K562 (cell line): ENCODE data around the gene TSSK6. TPM values are rescaled to one million over a fixed set of nuclear protein-coding genes. Genes with fewer than 3 reads are reported as not detected.
A peak's percentile ranks its signal among the peaks of the same experiment; 100 is the strongest.

Source experiments
- CCNT2 ChIP-seq: IDR thresholded peaks from 2 replicates; pipeline ENCODE4 v1.6.1; 2011; ENCODE audit warnings: borderline replicate concordance, low read depth, mild to moderate bottlenecking, moderate library complexity, mixed read lengths, low read length; ENCODE audit not compliant: insufficient read length; ENCODE audit errors: extremely low read depth
- CHD4 ChIP-seq: fragments of 200-600 bp; sonication (generic); IDR thresholded peaks from 3 replicates; pipeline ENCODE4 v1.6.1; 2012; ENCODE audit warnings: low read depth, mild to moderate bottlenecking, mixed read lengths, low read length, inconsistent platforms; ENCODE audit not compliant: insufficient read depth, insufficient replicate concordance, poor library complexity, severe bottlenecking
- EP400 ChIP-seq: fragments of 450-650 bp; IDR thresholded peaks from 2 replicates; pipeline ENCODE4 v1.6.1; 2017; ENCODE audit warnings: antibody characterized with exemption, mild to moderate bottlenecking, moderate library complexity
- ETS1 ChIP-seq: conservative IDR thresholded peaks from 2 replicates; pipeline ENCODE4 v1.6.1; 2011; ENCODE audit warnings: low read depth, mild to moderate bottlenecking, low read length; ENCODE audit not compliant: control insufficient read depth
- FOS ChIP-seq: IDR thresholded peaks from 3 replicates; pipeline ENCODE4 v1.6.1; 2011; ENCODE audit not compliant: insufficient read length; ENCODE audit errors: extremely low read depth
- GTF3C2 ChIP-seq: IDR thresholded peaks from 3 replicates; pipeline ENCODE4 v1.6.1; 2011; ENCODE audit warnings: borderline replicate concordance, mild to moderate bottlenecking, moderate library complexity; ENCODE audit not compliant: insufficient read length; ENCODE audit errors: extremely low read depth
- HNRNPL ChIP-seq: fragments of 200-400 bp; formaldehyde crosslinking; IDR thresholded peaks from 2 replicates; pipeline ENCODE4 v1.6.1; 2017; ENCODE audit warnings: low read depth, mild to moderate bottlenecking, low read length
- NCOA6 ChIP-seq: fragments of 450-650 bp; IDR thresholded peaks from 2 replicates; pipeline ENCODE4 v1.6.1; 2017; ENCODE audit warnings: mild to moderate bottlenecking
- PHB2 ChIP-seq: fragments of 450-650 bp; IDR thresholded peaks from 2 replicates; pipeline ENCODE4 v1.6.1; 2017; ENCODE audit warnings: low read depth
- PKNOX1 ChIP-seq: fragments of 450-650 bp; IDR thresholded peaks from 2 replicates; pipeline ENCODE4 v1.6.1; 2016
- POLR2AphosphoS5 ChIP-seq: IDR thresholded peaks from 2 replicates; pipeline ENCODE4 v1.6.1; 2011; ENCODE audit warnings: mild to moderate bottlenecking, low read depth, low read length, moderate library complexity; ENCODE audit not compliant: control insufficient read depth, insufficient read depth
- PTRF ChIP-seq: fragments of 450-650 bp; IDR thresholded peaks from 2 replicates; pipeline ENCODE4 v1.6.1; 2016; ENCODE audit warnings: mild to moderate bottlenecking, missing genetic modification characterization, missing compliant biosample characterization
- SIN3A ChIP-seq, 2 experiments: fragments of 150-350 bp in 1 of 2; IDR thresholded peaks; 2 replicates each; pipeline ENCODE4 v1.6.1; 2011 to 2016; ENCODE audit warnings: borderline replicate concordance in 2 of 2, low read depth in 2 of 2, low read length in 2 of 2, mild to moderate bottlenecking in 2 of 2, moderate library complexity in 2 of 2; ENCODE audit not compliant: control insufficient read depth in 1 of 2
- U2AF2 ChIP-seq: fragments of 200-400 bp; formaldehyde crosslinking; optimal IDR thresholded peaks from 2 replicates; pipeline ENCODE3; 2017; ENCODE audit warnings: low read depth, mild to moderate bottlenecking, low read length
- ZC3H4 ChIP-seq: sonication (generic); formaldehyde crosslinking; IDR thresholded peaks from 2 replicates; pipeline ENCODE4 v1.9.0; 2021; ENCODE audit warnings: missing genetic modification reagents, borderline replicate concordance
- ZFP30 ChIP-seq: fragments of 250-450 bp; sonication (Bioruptor Pico); IDR thresholded peaks from 2 replicates; pipeline ENCODE4 v1.8.0; 2022; ENCODE audit warnings: moderate library complexity, mild to moderate bottlenecking, inconsistent platforms, borderline replicate concordance
- ZNF3 ChIP-seq: fragments of 250-450 bp; sonication (Bioruptor Pico); IDR thresholded peaks from 2 replicates; pipeline ENCODE4 v1.5.0; 2021; ENCODE audit warnings: mild to moderate bottlenecking, moderate library complexity
- ZNF408 ChIP-seq: fragments of 250-450 bp; sonication (Bioruptor Pico); IDR thresholded peaks from 2 replicates; pipeline ENCODE4 v1.4.0; 2020; ENCODE audit warnings: low read depth, mild to moderate bottlenecking, moderate library complexity
- ZNF655 ChIP-seq: fragments of 250-450 bp; sonication (Bioruptor Pico); IDR thresholded peaks from 2 replicates; pipeline ENCODE4 v1.5.0; 2021
- ZNF77 ChIP-seq: fragments of 250-450 bp; sonication (Bioruptor Pico); IDR thresholded peaks from 2 replicates; pipeline ENCODE4 v1.5.0; 2020
- polyA plus RNA-seq, 8 experiments: library from polyadenylated mRNA; depleted of rRNA in 4 of 8; stranded (reverse) in 5 of 8; unstranded in 3 of 8; fragments of >200 nt; fragmentation: Nextera tagmentation in 2 of 8; fragmentation: Illumina TruSeq in 1 of 8; extraction: Ambion mirVana in 2 of 8; extraction: Trizol in 1 of 8; gene quantifications; 2 replicates each; pipeline versions ENCODE4 v1.2.1 to v1.2.3, GENCODE V29; 2011 to 2014; ENCODE audit warnings: inconsistent platforms in 1 of 8, missing spikeins in 1 of 8
- total RNA-seq, 7 experiments: library from RNA; depleted of rRNA in 6 of 7; stranded (reverse); fragments of >200 nt in 6 of 7; fragmentation: Illumina TruSeq in 2 of 7; extraction: Trizol in 2 of 7; gene quantifications; 2 replicates each; pipeline versions ENCODE4 v1.2.1 to v1.2.3, GENCODE V29; 2011 to 2021; ENCODE audit warnings: low replicate concordance in 1 of 7

The TSSK6 gene
- total and polyA plus RNA-seq, 9 of the 15 experiments (the other 6 are each of a cell fraction or from before 2014, with no cell fraction given), result 0.21 to 2.6 (median 1.5) TPM; not detected in 3

GRCh38 chr19:19515642-19516519, 533 bp upstream of the TSSK6 start, which contains the start of gene NDUFA13 (continued):
- TF ChIP-seq ETS1 (peak; percentile 94), GTF3C2 (no peak), PKNOX1 (peak; percentile 66), ZNF77 (CRISPR knock-in tag) (no peak), ZC3H4 (CRISPR knock-in tag) (0 out of 2 replicates have a peak, but pooled peaks have one; percentile 5), ZFP30 (no peak), PTRF (tag) (no peak), EP400 (peak; percentile 89), U2AF2 (no peak), POLR2AphosphoS5 (peak; percentile 95), CHD4 (no peak), HNRNPL (no peak), FOS (no peak), NCOA6 (no peak), CCNT2 (no peak), SIN3A (IDR thresholded peaks at IDR 0.05; ENCODE audit: borderline replicate concordance in 2 of 2, control insufficient read depth in 1 of 2, low read depth in 2 of 2, low read length in 2 of 2) (peak; percentile 81 to 96; a peak in 3 of 4 replicates), PHB2 (no peak), ZNF3 (CRISPR knock-in tag) (no peak), ZNF655 (CRISPR knock-in tag) (no peak), ZNF408 (no peak)
